Measurements from ENCODE around the gene CLDN20.
"Not testable (repeated sequence)": the region's sequence is repeated elsewhere in the genome, so short reads cannot be mapped to it uniquely, and the experiment has no call there.

Gene CLDN20, protein sequence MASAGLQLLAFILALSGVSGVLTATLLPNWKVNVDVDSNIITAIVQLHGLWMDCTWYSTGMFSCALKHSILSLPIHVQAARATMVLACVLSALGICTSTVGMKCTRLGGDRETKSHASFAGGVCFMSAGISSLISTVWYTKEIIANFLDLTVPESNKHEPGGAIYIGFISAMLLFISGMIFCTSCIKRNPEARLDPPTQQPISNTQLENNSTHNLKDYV

DNA sequence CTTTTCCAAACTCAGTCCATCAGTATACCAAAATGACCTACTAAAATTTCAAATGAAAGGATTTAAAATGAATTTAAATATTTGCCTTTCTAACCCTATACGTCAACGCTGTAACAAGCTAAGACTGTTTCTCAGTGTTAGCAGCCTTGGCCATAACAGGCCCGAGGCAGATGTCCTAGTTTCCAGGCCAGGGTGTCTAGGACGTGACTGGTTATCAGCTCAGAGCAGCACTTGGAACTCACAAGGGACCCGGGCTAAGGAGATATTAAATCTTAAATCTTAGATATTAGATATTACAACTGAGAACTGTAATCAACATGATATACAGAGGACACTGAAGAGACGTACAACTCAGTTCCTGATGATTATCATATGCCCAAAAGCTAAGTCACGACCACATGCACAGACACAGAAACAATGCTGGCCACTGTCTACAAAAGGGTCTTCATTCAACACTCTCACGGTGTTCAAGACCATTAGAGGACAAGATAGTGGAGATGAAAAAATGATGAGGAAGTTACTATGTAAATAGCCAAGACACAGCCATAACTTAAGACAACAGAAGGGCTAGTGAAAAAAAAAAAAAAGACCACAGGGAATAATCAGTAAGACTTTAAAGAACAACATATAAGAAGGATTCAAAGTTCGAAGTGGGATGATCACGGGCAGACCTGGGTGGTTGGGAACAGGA is at the start of gene CLDN20:
Gene CLDN20 (plus strand): TSS at position 641 of the 691 bp plus-strand sequence. CDS start 11,707 bp downstream, outside the sequence.
- no peak for DNase-seq (ENCODE audit: low read depth)

DNA sequence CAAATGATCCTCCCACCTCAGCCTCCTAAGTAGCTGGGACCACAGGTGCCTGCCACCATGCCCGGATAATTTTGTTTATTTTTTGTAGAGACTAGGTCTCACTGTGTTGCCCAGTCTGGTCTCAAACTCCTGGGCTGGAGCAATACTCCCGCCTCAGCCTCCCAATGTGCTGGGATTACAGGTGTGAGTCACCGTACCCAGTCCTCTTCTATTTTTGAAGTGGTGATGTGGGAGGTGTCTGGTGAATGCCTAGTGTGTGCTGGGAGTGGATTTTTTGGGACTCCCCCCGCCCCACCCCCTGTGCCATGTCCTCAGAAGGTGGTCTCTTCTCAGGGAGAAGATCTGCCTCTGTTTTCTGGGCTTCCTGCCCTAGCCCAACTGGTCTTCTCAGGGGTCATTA is 47.9 kb upstream of the CLDN20 start:
- no peak for DNase-seq (ENCODE audit: low read depth)

DNA sequence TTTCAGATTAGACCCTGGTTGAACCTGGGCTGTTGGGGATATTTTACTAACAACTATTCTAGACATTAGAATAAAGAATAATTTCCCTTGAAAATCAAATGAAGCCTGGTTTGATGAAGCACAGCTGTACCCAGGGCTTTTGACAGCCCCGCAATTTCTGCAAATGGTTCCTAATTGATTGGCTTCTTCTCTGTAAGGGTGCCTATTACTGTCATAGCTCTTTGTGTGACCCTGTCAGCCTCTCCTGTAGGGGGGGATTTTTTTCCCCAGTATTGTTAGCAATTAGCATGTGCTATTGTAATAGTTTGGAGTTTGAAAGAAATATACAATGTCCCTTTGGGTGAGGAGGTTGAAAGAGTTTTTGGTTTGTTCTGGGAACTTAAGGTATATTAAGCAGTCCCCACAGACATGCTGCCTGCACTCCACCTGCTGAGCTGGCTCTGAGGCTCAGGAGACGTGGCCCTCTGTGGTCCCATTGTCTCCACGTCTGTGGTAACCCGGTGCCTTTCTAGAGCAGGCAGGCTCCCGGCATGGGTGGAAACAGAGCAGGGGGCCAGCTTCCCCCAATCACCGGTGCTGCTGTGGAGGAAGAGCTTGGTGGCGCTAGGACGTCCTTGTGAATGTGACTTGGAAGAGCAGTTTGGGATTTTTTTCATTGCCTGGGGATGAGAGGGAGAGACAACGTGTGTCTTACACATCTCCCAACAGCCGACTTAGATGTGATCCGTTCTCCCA is 47.3 kb upstream of the CLDN20 start:
- no peak for DNase-seq (ENCODE audit: low read depth)

DNA sequence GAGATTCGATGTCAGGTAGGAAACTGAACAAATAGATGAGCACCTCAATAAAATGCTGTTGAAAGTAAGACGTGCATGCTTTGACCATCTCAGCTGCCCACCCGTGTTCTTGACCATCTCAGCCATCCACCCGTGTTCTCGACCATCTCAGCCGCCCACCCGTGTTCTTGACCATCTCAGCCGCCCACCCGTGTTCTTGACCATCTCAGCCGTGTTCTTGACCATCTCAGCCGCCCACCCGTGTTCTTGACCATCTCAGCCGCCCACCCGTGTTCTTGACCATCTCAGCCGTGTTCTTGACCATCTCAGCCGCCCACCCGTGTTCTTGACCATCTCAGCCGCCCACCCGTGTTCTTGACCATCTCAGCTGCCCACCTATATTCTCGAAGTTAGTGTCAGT is 45.1 kb upstream of the CLDN20 start:
- not testable (repeated sequence) for DNase-seq (ENCODE audit: low read depth)

DNA sequence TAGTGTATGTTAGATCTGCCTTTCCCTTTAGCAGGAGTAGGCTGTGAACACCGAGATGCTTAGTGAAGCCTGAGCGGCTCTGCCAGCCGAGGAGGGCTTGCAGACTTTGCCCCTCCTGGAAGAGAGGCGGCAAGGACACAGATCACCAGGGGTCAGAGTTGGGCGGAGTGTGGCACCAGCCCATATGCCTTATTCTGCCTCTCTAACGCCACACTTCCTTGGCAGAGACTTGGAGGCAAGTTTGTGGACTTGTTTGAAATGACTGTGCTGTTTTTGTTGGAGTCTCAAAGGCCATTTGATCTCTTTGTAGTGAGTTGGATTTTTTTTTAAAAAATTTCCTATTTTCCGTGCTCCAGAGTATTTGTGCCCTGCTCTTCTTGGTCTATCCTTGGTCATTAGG is 44.5 kb upstream of the CLDN20 start:
- DNase-seq (ENCODE audit: low read depth): peak; percentile 28

DNA sequence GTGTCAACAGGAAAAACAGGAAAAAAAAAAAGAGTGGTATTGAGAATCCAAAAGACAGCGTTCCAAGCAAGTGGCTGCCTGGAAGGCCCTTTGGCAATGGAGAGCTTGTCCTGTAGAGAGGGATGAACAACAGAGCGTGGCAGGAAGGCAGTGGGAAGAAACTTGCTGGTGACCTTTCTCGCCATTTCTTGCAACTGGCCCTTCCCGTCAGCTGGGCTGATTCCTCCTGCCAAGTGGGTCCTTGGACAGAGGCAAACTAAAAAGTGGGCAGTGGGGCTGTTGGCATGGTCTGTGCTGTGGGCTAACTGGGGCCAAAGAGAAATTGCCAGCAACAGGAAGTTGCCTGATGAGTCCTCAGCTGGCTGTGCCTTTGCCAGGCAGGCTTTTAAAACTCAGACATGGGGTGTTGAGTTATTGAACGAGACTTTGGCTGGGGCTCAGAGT is 43.9 kb upstream of the CLDN20 start:
- peak; percentile 20 for DNase-seq (ENCODE audit: low read depth)

DNA sequence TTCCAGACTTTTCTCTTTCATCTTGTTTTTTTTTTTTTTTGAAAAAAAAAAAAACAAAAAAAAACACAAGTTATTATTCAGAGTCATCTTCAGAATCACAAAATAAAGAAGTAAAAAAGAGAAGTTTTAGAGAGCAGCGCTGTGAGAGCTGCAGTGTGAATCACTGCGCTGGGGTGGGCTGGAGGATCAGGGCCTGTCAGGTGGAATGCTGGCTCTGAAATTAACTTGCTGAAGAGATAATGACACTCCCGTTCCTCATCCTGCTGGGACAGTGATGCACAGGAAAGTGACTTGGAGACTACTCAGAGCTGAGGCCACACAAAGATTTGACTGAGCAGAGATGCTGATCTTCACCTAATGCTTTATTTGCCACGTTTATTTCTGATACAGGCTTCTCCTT is 42.7 kb upstream of the CLDN20 start:
- no peak for DNase-seq (ENCODE audit: low read depth)

DNA sequence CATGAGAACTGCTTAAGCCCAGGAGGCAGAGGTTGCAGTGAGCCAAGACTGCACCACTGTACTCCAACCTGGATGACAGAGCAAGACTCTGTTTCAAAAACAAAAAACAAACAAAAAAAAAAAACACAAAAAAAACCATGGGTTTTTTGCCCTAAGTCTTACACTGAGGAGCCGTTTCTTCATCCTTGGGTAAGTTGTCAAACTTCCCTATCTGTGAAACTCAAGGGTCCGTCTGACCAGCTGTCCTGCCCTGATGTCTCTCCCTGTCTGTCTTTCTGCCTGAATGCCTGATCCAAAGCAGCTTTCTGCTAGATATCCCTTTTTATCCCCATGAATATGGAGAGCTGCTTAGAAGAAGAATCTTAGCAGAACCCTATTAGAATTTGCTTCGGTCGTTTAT is 41.3 kb upstream of the CLDN20 start:
- no peak for DNase-seq (ENCODE audit: low read depth)

DNA sequence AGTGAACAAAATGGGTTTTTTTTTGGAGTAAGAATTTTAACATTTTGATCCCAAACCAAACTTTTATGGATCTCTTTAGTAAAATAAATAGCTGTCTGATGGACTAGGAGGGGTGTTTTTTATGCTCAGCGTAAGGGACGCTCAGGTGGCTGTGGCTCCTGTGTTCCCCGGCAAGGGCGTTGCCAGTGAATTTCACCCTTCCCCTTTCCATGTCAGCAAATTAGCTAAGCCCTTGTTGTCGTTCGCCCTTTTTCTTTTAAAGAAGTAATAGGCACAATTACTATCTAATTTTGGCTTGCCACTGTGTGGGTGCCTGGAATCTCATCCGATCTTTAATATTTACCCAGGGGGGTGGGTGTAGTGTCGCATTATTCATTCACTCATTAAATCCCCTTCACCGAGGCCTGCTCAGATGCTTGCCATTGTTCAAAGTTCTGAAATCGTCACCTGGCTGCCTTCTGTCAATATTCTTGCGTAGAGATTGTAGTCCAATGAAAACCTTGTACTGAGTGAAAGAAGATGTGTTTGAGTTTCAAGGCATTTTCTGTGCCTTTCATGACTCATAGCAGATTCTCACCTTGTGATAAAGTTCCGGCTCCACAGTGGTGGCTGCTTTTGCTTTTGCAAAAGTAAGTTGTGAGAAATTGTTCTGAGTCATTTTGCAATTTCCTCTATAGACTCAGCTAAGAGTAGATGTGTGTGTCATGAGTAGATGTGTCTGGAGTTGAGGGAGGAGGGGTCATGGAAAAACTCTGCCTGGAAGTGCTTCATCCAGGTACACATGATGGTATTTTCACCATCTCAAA is 40.0 kb upstream of the CLDN20 start:
- peak; percentile 55 for DNase-seq (ENCODE audit: low read depth)

DNA sequence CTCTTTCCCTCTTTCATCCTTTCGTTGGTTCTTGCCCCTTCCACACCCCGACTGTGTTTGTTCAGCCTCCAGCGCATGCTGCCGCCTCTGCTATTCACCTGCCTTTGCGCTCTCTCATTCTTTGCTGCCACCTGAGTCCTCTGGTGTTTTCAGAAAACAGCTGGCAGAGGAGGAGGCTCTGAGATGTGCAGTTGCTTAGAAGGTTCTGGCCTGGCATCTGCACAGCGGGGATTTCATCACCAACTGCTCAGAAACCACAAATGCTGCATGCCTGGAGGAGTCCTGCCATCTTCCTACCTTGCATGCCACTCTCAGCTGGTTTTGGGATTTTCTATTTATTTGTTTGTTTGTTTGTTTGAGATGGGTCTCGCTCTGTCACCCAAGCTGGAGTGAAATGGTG is 39.2 kb upstream of the CLDN20 start:
- no peak for DNase-seq (ENCODE audit: low read depth)

DNA sequence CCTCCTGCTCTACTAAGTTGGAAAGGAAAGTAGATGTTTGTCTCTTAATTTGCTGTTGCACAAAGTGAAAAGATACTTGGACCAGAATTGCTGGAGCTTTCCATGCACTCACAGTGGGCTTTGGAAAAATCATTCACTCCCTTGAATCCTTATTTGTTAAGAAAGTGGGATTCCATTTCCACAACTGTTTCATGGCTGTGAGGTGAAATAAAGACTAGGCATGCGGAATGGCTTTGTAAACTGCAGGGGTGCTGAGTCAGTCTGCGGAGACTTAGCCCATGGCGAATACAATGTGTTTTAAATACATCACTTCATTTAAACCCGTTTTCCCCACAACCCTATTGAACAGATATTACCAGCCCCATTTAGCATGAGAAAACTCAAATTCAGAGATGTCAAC is 36.8 kb upstream of the CLDN20 start:
- no peak for DNase-seq (ENCODE audit: low read depth)

DNA sequence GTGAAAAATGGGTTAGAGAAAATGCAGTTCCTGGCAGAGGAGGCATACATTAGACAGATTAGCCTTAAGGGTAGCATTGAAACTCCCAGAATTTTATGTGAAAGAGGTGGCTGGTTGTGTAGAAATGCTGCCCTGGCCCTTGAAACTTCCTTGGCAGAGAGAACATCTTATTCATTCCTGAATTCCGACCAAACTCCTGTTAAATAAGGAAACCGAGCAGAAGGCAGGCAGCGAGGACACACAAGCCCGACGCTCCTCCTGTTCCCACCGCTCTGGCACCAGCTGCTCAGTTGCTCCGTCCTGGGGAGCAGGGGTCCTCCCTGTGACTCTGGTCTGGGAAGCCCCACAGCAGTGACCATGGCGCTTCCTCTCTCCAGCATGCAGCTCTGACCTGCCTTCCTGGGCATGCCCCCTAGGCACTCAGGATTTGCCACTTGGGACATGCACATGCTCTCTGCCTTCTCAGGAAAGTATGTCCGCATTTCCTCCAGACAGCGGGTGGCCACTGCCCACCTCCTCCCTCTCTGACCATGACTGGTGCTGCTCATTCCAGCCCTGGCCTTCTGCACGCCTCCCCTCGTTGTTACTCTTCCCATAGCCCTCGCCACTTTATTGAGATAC is 35.2 kb upstream of the CLDN20 start:
- peak; percentile 13 for DNase-seq (ENCODE audit: low read depth)

DNA sequence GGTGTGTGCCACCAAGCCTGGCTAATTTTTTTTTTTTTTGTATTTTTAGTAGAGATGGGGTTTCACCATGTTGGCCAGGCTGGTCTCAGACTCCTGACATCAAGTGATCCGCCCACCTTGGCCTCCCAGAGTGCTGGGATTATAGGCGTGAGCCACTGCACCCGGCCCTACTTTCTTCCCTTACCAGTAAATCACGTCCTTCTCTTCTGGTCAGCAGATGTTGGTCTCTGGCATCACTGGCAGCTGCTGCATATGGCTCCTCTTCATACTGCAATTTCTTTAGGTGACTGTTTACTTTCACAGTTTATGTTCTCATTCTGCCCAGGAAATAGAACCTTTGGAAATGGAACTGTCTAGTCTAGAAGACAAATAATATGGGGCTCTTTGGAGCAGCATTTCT is 32.8 kb upstream of the CLDN20 start:
- DNase-seq (ENCODE audit: low read depth): not testable (repeated sequence)

DNA sequence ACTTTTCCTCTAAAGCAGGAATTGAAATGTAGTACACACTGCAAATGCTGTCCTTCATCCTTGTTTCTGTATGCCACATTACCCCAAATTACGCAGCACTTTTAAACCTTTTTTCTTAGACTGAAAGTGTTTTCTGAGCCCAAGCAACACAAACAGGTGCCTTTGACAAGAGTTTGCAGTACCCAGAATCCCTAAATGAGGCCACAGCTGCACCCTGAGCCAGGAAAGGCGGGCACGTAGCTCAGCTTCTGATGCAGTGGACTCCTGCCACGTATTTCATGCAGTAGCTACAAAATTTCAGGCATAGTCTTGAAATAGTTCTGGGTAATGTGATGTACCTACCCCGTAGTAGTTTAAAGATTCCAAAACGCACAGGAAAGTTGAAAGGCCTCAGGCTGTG is 31.0 kb upstream of the CLDN20 start:
- DNase-seq (ENCODE audit: low read depth): no peak

DNA sequence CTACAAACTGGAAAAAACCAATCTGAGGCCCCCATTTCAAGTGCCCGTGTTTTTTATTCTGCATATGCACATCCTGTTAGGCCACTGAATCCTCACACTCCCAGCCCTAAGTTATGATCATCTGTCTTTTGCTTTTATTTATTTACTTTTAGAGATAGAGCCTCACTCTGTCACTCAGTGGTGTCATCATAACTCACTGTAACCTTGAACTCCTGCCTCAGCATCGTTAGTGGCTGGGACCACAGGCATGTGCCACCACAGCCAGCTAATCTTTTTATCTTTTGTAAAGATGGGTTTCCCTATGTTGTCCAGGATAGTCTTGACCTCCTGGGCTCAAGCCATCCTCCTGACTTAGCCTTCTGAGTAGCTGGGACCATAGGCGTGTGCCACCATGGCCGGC is 29.6 kb upstream of the CLDN20 start:
- DNase-seq (ENCODE audit: low read depth): no peak

DNA sequence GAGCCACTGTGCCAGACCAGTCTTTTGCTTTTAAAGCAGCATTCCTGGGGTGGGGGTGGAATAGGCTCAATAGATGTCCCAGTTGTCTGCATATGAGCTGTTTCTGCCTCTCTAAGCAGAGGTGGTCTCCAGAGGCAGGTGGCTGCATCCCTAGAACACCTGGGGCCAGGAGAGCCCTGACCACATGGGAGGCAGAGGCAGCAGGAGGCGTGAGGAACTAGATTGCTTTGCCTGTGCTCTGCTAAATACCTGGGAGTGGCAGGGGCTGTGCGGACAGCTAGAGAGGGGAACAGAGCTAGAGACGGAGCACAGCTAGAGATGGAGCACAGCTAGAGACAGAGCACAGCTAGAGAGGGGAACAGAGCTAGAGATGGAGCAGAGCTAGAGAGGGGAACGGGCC is 29.1 kb upstream of the CLDN20 start:
- no peak for DNase-seq (ENCODE audit: low read depth)

DNA sequence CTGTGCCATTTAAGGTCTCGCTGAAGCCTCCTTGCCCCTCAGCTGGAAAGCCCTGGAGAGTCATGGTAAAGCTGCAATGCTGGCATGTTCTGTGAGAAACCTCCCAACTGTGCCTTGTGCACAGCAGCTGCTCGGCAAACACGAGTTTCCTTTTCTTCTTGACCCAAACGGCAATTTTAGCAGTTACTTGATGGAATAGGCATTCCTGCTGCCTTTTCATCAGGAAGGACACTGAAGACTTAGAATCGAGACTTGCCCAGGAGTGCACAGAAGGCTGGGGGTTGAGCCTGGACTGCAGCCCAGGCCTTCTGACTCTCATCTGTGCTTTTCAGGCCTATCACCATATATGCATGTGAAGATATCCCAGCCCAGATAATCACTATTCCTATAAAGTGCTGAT is 28.7 kb upstream of the CLDN20 start:
- no peak for DNase-seq (ENCODE audit: low read depth)

DNA sequence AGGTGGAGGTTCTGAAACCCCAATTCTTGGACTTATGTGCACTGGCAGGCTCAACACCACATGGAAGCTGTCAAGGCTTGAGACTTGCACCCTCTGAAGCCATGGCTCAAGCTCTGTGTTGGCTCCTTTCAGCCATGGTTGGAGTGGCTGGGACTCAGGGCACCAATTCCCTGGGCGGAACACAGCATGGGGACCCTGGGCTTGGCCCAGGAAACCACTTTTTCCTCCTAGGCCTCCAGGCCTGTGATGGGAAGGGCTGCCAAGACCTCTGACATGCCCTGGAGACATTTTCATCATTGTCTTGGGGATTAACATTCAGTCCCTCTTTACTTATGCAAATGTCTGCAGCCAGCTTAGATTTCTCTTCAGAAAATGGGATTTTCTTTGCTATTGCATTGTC is 26.2 kb upstream of the CLDN20 start:
- no peak for DNase-seq (ENCODE audit: low read depth)

DNA sequence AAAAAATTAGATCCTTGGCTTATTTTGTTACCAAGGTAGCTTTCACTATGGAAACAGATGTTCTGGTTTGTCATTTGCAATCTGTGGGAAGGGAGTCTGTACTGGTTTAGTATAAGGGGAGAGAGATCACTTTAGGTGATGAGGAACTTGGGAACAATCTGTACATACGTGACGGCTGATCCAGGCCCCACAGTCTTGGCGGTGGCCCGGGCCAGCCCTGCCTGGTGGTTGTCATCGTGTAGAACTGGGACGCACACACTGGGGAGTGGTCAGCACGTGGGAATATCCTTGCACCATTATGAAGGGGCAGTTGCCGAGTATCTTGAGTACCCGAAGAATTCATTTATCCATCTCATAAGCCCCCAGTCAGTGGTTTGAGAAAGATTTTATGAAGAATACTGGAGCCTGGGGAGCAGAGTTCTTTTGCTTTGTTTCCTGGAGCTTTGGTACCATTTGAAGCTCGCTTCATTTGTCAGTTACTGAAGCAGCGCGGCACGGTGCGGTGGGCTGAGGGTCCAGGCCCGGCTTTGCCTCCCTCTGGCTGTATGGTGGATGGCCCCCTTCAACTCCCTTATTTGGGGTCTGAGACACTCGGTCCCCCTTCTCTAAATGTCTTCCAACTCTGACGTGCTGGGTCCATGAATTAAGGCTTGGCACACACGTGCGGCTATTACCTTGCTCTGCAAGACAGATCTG is 22.8 kb upstream of the CLDN20 start:
- DNase-seq (ENCODE audit: low read depth): no peak

DNA sequence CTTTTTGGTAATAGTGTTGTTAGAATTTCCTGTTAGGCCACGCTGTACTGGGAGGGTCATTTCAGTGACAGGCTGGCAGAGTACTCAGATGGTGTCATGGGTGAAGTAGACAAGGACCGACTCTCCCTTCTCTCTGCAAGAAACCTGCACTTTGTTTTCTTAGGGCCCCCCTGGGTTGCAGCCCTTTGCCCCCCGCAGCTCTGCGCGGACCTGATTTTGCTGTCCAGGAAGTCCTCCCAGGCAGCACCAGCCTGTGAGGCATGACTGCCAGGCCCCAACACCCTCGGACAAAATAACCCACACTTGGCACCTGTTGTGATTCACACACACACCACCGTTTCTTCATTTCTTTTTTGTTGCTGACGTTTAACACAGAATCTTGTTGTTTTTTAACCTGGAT is 21.8 kb upstream of the CLDN20 start:
- no peak for DNase-seq (ENCODE audit: low read depth)

DNA sequence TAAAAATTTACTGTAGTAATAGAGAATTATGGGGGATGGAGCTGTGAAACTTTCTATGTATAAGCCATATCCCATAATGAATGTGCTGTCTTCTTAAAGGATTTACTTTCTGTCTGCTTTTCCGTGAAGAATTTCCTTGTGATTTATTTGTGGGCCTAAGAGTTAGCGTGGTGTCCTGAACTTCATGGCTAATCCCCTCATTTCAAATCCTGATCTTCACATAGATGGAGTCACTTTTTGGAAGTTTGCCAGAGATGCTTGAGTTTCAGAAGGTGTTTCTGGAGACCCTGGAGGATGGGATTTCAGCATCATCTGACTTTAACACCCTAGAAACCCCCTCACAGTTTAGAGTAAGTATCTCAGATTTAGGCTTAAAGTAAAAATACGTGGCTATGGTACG is 19.4 kb upstream of the CLDN20 start:
- no peak for DNase-seq (ENCODE audit: low read depth)

Data from stromal cell of bone marrow (primary cell).